GM19351 (cell line): ENCODE measurements around the gene OR1A2.
"Not testable (repeated sequence)": the region's sequence is repeated elsewhere in the genome, so short reads cannot be mapped to it uniquely, and the experiment has no call there.

Source experiments
- ATAC-seq: cut with Tn5 transposase; IDR thresholded peaks from one replicate; pipeline ENCODE4 v1.9.1; 2021; ENCODE audit warnings: mild to moderate bottlenecking, moderate library complexity; ENCODE audit not compliant: unreplicated experiment

OR1A2 gene

GRCh38 chr17:3197219-3197618 is at the start of gene OR1A2:
TSS of gene OR1A2 (plus strand) at chr17:3197519. CDS start at chr17:3197519, 0 bp downstream.
- no peak for ATAC-seq

GRCh38 chr17:3157218-3157617 is 40.1 kb upstream of the OR1A2 start:
- no peak for ATAC-seq

GRCh38 chr17:3167574-3167973 is 29.7 kb upstream of the OR1A2 start:
- no peak for ATAC-seq

GRCh38 chr17:3189961-3190360 is 7.4 kb upstream of the OR1A2 start:
- no peak for ATAC-seq

- ATAC-seq = no peak
These were observed 10.0 kb downstream of the OR1A2 start, which contains the start of gene OR1A1 for GRCh38 chr17:3207367-3207766. TSS of gene OR1A1 (plus strand) at chr17:3207667. CDS start at chr17:3215621, 7,954 bp downstream.

GRCh38 chr17:3208484-3208883 is 11.2 kb downstream of the OR1A2 start:
- ATAC-seq = no peak

GRCh38 chr17:3213001-3213400 is 15.7 kb downstream of the OR1A2 start:
- ATAC-seq = no peak

- ATAC-seq = no peak
These were observed 16.3 kb downstream of the OR1A2 start for GRCh38 chr17:3213587-3213986.

GRCh38 chr17:3219978-3220377 is 22.7 kb downstream of the OR1A2 start:
- ATAC-seq = not testable (repeated sequence)

- no peak for ATAC-seq
These were observed 24.5 kb downstream of the OR1A2 start for GRCh38 chr17:3221850-3222249.

GRCh38 chr17:3222505-3222904 is 25.2 kb downstream of the OR1A2 start:
- no peak for ATAC-seq

- ATAC-seq = not testable (repeated sequence)
These were observed 27.5 kb downstream of the OR1A2 start for GRCh38 chr17:3224721-3225352.

GRCh38 chr17:3232300-3232699 is 35.0 kb downstream of the OR1A2 start:
- ATAC-seq = not testable (repeated sequence)

GRCh38 chr17:3238685-3239084 is 41.4 kb downstream of the OR1A2 start:
- not testable (repeated sequence) for ATAC-seq

GRCh38 chr17:3241044-3241443 is 43.7 kb downstream of the OR1A2 start:
- ATAC-seq = not testable (repeated sequence)

- ATAC-seq = not testable (repeated sequence)
These were observed 47.5 kb downstream of the OR1A2 start for GRCh38 chr17:3244841-3245240.
